IMR-90 (cell line): ENCODE measurements around the gene ZDHHC14. TPM values are rescaled to one million over a fixed set of nuclear protein-coding genes. Genes with fewer than 3 reads are reported as not detected.

Source experiments
- ATAC-seq: fragments of 200-7000 bp; cut with Tn5 transposase; 2 replicates; pipeline ENCODE4 v1.9.1; 2020; ENCODE audit warnings: low read depth, mild to moderate bottlenecking, moderate library complexity
- BruUV-seq: library from RNA; stranded (reverse); fragments of 400-500 nt; replicated peaks from 2 replicates; lab custom pipeline; 2021; lab: Mats Ljungman, UMichigan
- CTCF ChIA-PET: fragments of 300-600 bp; formaldehyde crosslinking; extraction: SDS; loops from one replicate; lab custom pipeline; 2021; ENCODE audit warnings: antibody characterized with exemption; lab: Yijun Ruan, JAX
- POLR2A ChIA-PET: fragments of 300-600 bp; sonication (Branson Sonifier 250); formaldehyde crosslinking; loops from one replicate; lab custom pipeline; 2022; ENCODE audit warnings: antibody characterized with exemption; ENCODE audit not compliant: unreplicated experiment; lab: Charles Lee
- DNase-seq: peaks from one replicate; pipeline ENCODE4 v3.0.0; 2013
- H2AFZ ChIP-seq: replicated peaks from 2 replicates; pipeline ENCODE3; 2013; ENCODE audit warnings: low read length, mild to moderate bottlenecking; ENCODE audit not compliant: poor library complexity
- H2AK5ac ChIP-seq: 2 replicates; pipeline ENCODE4 v1.6.1; 2013; ENCODE audit warnings: low read depth, low read length, inconsistent platforms
- H2AK9ac ChIP-seq: replicated peaks from 2 replicates; pipeline ENCODE3; 2013; ENCODE audit warnings: mild to moderate bottlenecking, low read depth, low read length, moderate library complexity; ENCODE audit not compliant: poor library complexity
- H2BK120ac ChIP-seq: 2 replicates; pipeline ENCODE4 v1.6.1; 2013; ENCODE audit warnings: low read depth, low read length, inconsistent platforms
- H2BK15ac ChIP-seq: 3 replicates; pipeline ENCODE4 v1.6.1; 2013; ENCODE audit warnings: low read depth, low read length, inconsistent platforms
- H2BK20ac ChIP-seq: 2 replicates; pipeline ENCODE4 v1.6.1; 2013; ENCODE audit warnings: low read depth, mild to moderate bottlenecking, inconsistent platforms, low read length, moderate library complexity
- H2BK5ac ChIP-seq: 2 replicates; pipeline ENCODE4 v1.6.1; 2013; ENCODE audit warnings: mild to moderate bottlenecking, low read depth, low read length, inconsistent platforms; ENCODE audit not compliant: poor library complexity, severe bottlenecking
- H3K14ac ChIP-seq: replicated peaks from 2 replicates; pipeline ENCODE4 v1.6.1; 2013; ENCODE audit warnings: low read depth, low read length, inconsistent platforms
- H3K18ac ChIP-seq: 2 replicates; pipeline ENCODE4 v1.6.1; 2013; ENCODE audit warnings: low read depth, low read length, control low read depth
- H3K23ac ChIP-seq: 2 replicates; pipeline ENCODE4 v1.6.1; 2013; ENCODE audit warnings: low read depth, low read length, inconsistent platforms
- H3K27ac ChIP-seq: 2 replicates; pipeline ENCODE4 v1.5.1; 2013; ENCODE audit warnings: mild to moderate bottlenecking, control low read depth, low read length; ENCODE audit not compliant: insufficient read depth
- H3K27me3 ChIP-seq: 2 replicates; pipeline ENCODE4 v1.6.1; 2013; ENCODE audit warnings: low read length; ENCODE audit not compliant: control insufficient read depth, insufficient read depth
- H3K36me3 ChIP-seq: 2 replicates; pipeline ENCODE4 v1.6.1; 2013; ENCODE audit warnings: low read length, mixed read lengths; ENCODE audit not compliant: control insufficient read depth, insufficient read depth
- H3K4ac ChIP-seq: 2 replicates; pipeline ENCODE4 v1.6.1; 2013; ENCODE audit warnings: low read depth, low read length, inconsistent platforms
- H3K4me1 ChIP-seq: 2 replicates; pipeline ENCODE4 v1.6.1; 2013; ENCODE audit warnings: low read length, mixed read lengths; ENCODE audit not compliant: control insufficient read depth, insufficient read depth
- H3K4me2 ChIP-seq: 2 replicates; pipeline ENCODE4 v1.6.1; 2013; ENCODE audit warnings: low read depth, mild to moderate bottlenecking, control low read depth, low read length, moderate library complexity
- H3K4me3 ChIP-seq: 2 replicates; pipeline ENCODE4 v1.5.1; 2013; ENCODE audit warnings: low read depth, mild to moderate bottlenecking, control low read depth, low read length, moderate library complexity; ENCODE audit not compliant: insufficient read depth
- H3K56ac ChIP-seq: 2 replicates; pipeline ENCODE4 v1.6.1; 2013; ENCODE audit warnings: low read length, inconsistent platforms; ENCODE audit not compliant: insufficient read depth; ENCODE audit errors: extremely low read depth
- H3K79me1 ChIP-seq, 2 experiments: 2 replicates each; pipeline ENCODE4 v1.6.1; 2013; ENCODE audit warnings: low read length in 2 of 2, inconsistent platforms in 1 of 2, low read depth in 1 of 2
- H3K9ac ChIP-seq: 2 replicates; pipeline ENCODE4 v1.6.1; 2013; ENCODE audit warnings: low read depth, low read length, control low read depth
- H3K9me1 ChIP-seq: 2 replicates; pipeline ENCODE4 v1.6.1; 2013; ENCODE audit warnings: low read length, inconsistent platforms; ENCODE audit not compliant: insufficient read depth
- H3K9me3 ChIP-seq: 2 replicates; pipeline ENCODE4 v1.6.1; 2013; ENCODE audit warnings: low read length; ENCODE audit not compliant: control insufficient read depth, insufficient read depth
- H4K20me1 ChIP-seq: 2 replicates; pipeline ENCODE4 v1.6.1; 2013; ENCODE audit warnings: low read length, inconsistent platforms; ENCODE audit not compliant: insufficient read depth
- H4K5ac ChIP-seq: 2 replicates; pipeline ENCODE4 v1.6.1; 2013; ENCODE audit warnings: mild to moderate bottlenecking, low read depth, low read length, control low read depth
- H4K8ac ChIP-seq, 2 experiments: 2 replicates each; pipeline ENCODE4 v1.6.1; 2013; ENCODE audit warnings: low read depth in 2 of 2, low read length in 2 of 2, control low read depth in 1 of 2, inconsistent platforms in 1 of 2
- H4K91ac ChIP-seq: 2 replicates; pipeline ENCODE4 v1.6.1; 2013; ENCODE audit warnings: low read depth, low read length, inconsistent platforms; ENCODE audit not compliant: insufficient read depth
- BHLHE40 ChIP-seq: fragments of 150-350 bp; IDR thresholded peaks from 2 replicates; pipeline ENCODE4 v1.6.1; 2016; ENCODE audit warnings: mild to moderate bottlenecking, low read depth, low read length
- CHD1 ChIP-seq: IDR thresholded peaks from 2 replicates; pipeline ENCODE4 v1.6.1; 2012; ENCODE audit warnings: low read depth, low read length, improper control_type of control experiment
- CTCF ChIP-seq: conservative IDR thresholded peaks from 2 replicates; pipeline ENCODE4 v1.5.1; 2012; ENCODE audit warnings: mild to moderate bottlenecking, low read depth, low read length, improper control_type of control experiment
- FOS ChIP-seq: fragments of 150-350 bp; IDR thresholded peaks from 2 replicates; pipeline ENCODE4 v1.6.1; 2016; ENCODE audit warnings: low read depth, low read length
- MAFK ChIP-seq: IDR thresholded peaks from 2 replicates; pipeline ENCODE4 v1.6.1; 2012; ENCODE audit warnings: low read depth, low read length, improper control_type of control experiment
- MAZ ChIP-seq: IDR thresholded peaks from 2 replicates; pipeline ENCODE4 v1.6.1; 2012; ENCODE audit warnings: low read depth, mild to moderate bottlenecking, low read length, improper control_type of control experiment, moderate library complexity, borderline replicate concordance
- NFE2L2 ChIP-seq: fragments of 150-350 bp; IDR thresholded peaks from 2 replicates; pipeline ENCODE4 v1.6.1; 2016; ENCODE audit warnings: low read depth, mild to moderate bottlenecking, low read length
- POLR2A ChIP-seq: IDR thresholded peaks from 2 replicates; pipeline ENCODE4 v1.6.1; 2012; ENCODE audit warnings: mild to moderate bottlenecking, low read depth, low read length
- RAD21 ChIP-seq: IDR thresholded peaks from 2 replicates; pipeline ENCODE4 v1.6.1; 2012; ENCODE audit warnings: low read length, improper control_type of control experiment
- RCOR1 ChIP-seq: IDR thresholded peaks from 2 replicates; pipeline ENCODE4 v1.6.1; 2012; ENCODE audit warnings: mild to moderate bottlenecking, low read length, improper control_type of control experiment; ENCODE audit not compliant: insufficient replicate concordance
- RFX5 ChIP-seq: IDR thresholded peaks from 2 replicates; pipeline ENCODE4 v1.8.0; 2012; ENCODE audit warnings: low read depth, mild to moderate bottlenecking, low read length, moderate library complexity
- USF2 ChIP-seq: fragments of 150-350 bp; IDR thresholded peaks from 2 replicates; pipeline ENCODE4 v1.6.1; 2017; ENCODE audit warnings: mild to moderate bottlenecking, antibody characterized with exemption, low read length, low read depth
- WGBS, 2 experiments: methylation state at CpG; one replicate each; pipeline versions ENCODE4 v1.1.5 to v1.1.7; 2013; ENCODE audit warnings: missing lambda C conversion rate in 2 of 2; ENCODE audit not compliant: insufficient read length in 1 of 2; ENCODE audit errors: extremely low coverage in 2 of 2; 5-methylcytosine and 5-hydroxymethylcytosine counted together
- dilution Hi-C: fragments of 300-500 bp; cut with HindIII; formaldehyde crosslinking; loops from one replicate; pipeline ENCODE4 v1.14.3; 2018; ENCODE audit warnings: low sequenced_read_pairs; ENCODE audit not compliant: unreplicated experiment
- in situ Hi-C: fragments of 300-500 bp; cut with MboI; formaldehyde crosslinking; loops from 3 replicates; pipeline ENCODE4 v1.14.3; 2019; ENCODE audit warnings: low sequenced_read_pairs, inconsistent platforms, mixed read lengths
- intact Hi-C: fragments of 100-400 bp; cut with micrococcal nuclease; formaldehyde crosslinking; loops from 2 replicates; pipeline ENCODE4 v1.10.0; 2022
- polyA plus RNA-seq, 3 experiments: library from polyadenylated mRNA; depleted of rRNA; stranded (reverse); fragments of >200 nt; gene quantifications; 2 replicates each; pipeline ENCODE4 v1.2.3, GENCODE V29; 2012; ENCODE audit warnings: low replicate concordance in 1 of 3
- total RNA-seq: library from RNA; depleted of rRNA; stranded (reverse); fragments of >200 nt; gene quantifications from 2 replicates; pipeline ENCODE4 v1.2.3, GENCODE V29; 2012

The ZDHHC14 gene
- total and polyA plus RNA-seq, 2 of the 4 experiments (the other 2 are of a cell fraction): 0.90 to 2.0 TPM

- no peak overlapping the region for H3K27ac ChIP-seq
- H4K20me1 ChIP-seq: no peaks in the 10 kb centered on the region
- no peak for ATAC-seq
- no peak overlapping the region for H3K4ac ChIP-seq
- WGBS, 2 experiments: no CpG with 5 or more reads among the region's 10 CpGs
- H2BK15ac ChIP-seq: no peak overlapping the region
- dilution Hi-C loops (no loop called here), intact Hi-C loops (no loop called here), in situ Hi-C loops (no loop called here)
- H3K18ac ChIP-seq: no peak overlapping the region
- no peak overlapping the region for H2BK20ac ChIP-seq
- H3K27me3 ChIP-seq: no peaks in the 10 kb centered on the region
- no peak overlapping the region for H3K4me2 ChIP-seq
- ChIA-PET POLR2A (no interaction called here), CTCF (no interaction called here)
- no peak overlapping the region for H2BK120ac ChIP-seq
- H2AFZ ChIP-seq: no peak overlapping the region
- peaks cover 18% of the 10 kb centered on the region for H3K4me1 ChIP-seq
- no peak overlapping the region for H2AK5ac ChIP-seq
- H3K9me3 ChIP-seq: no peaks in the 10 kb centered on the region
- H3K9me1 ChIP-seq: peaks cover 7% of the 10 kb centered on the region
- no peak overlapping the region for H2BK5ac ChIP-seq
- no peak overlapping the region for H4K5ac ChIP-seq
- H4K8ac ChIP-seq: no peak overlapping the region
- H3K9ac ChIP-seq: no peak overlapping the region
- H4K91ac ChIP-seq: no peak overlapping the region
- H3K14ac ChIP-seq: no peak overlapping the region
- H3K4me3 ChIP-seq: no peak overlapping the region
- H2AK9ac ChIP-seq: no peak overlapping the region
- DNase-seq: no peak
- H3K36me3 ChIP-seq: no peaks in the 10 kb centered on the region
- BruUV-seq: no TSS peak
- TF ChIP-seq RFX5 (no peak), USF2 (no peak), RAD21 (no peak), BHLHE40 (no peak), MAZ (no peak), CTCF (no peak), FOS (no peak), NFE2L2 (no peak), POLR2A (no peak), MAFK (no peak), RCOR1 (no peak), CHD1 (no peak)
- no peaks in the 10 kb centered on the region for H3K79me1 ChIP-seq
- no peak overlapping the region for H3K23ac ChIP-seq
- no peak overlapping the region for H3K56ac ChIP-seq
These were observed 158.4 kb downstream of the ZDHHC14 start for GRCh38 chr6:157539421-157539822.
